CD4-positive, CD25-positive, alpha-beta regulatory T cell (primary cell): ENCODE measurements around the gene COL19A1. TPM values are rescaled to one million over a fixed set of nuclear protein-coding genes. Genes with fewer than 3 reads are reported as not detected.

Experiments
- ATAC-seq, 2 donors: fragments of 150-1000 bp; cut with Tn5 transposase; one replicate each; pipeline ENCODE4 v1.10.0; 2021; ENCODE audit warnings: low read depth in 2 of 2, moderate number of reproducible peaks in 2 of 2, moderate library complexity in 1 of 2
- DNase-seq, 3 donors: peaks; one replicate each; pipeline versions ENCODE4 v3.0.0 to v3.0.0-alpha.2; 2012 to 2022; ENCODE audit warnings: mixed read lengths in 1 of 3
- H3K27ac ChIP-seq: one replicate; pipeline ENCODE4 v1.7.0; 2013; ENCODE audit warnings: mild to moderate bottlenecking, low read length; ENCODE audit not compliant: insufficient read depth, poor library complexity, severe bottlenecking
- H3K27me3 ChIP-seq: one replicate; pipeline ENCODE4 v1.7.0; 2013; ENCODE audit warnings: low read length; ENCODE audit not compliant: control insufficient read depth, insufficient read depth
- H3K36me3 ChIP-seq: one replicate; pipeline ENCODE4 v1.7.0; 2013; ENCODE audit warnings: mild to moderate bottlenecking, low read length, moderate library complexity; ENCODE audit not compliant: control insufficient read depth, insufficient read depth
- H3K4me1 ChIP-seq: 2 replicates; pipeline ENCODE4 v1.7.0; 2013; ENCODE audit warnings: mild to moderate bottlenecking, low read length; ENCODE audit not compliant: insufficient read depth, control insufficient read depth, poor library complexity, severe bottlenecking
- H3K4me3 ChIP-seq: one replicate; pipeline ENCODE4 v1.7.0; 2013; ENCODE audit warnings: low read depth, mild to moderate bottlenecking, low read length, moderate library complexity
- H3K9me3 ChIP-seq, 2 experiments: 1 replicate in 1 of 2; 2 replicates in 1 of 2; pipeline ENCODE4 v1.7.0; 2013; ENCODE audit warnings: low read length in 2 of 2, mild to moderate bottlenecking in 1 of 2, moderate library complexity in 1 of 2; ENCODE audit not compliant: control insufficient read depth in 2 of 2
- H3K27ac Mint-ChIP-seq, 3 donors: one replicate each; pipeline ENCODE4 v1.8.0; 2020 to 2022; ENCODE audit warnings: mild to moderate bottlenecking in 3 of 3, mixed read lengths in 3 of 3, moderate library complexity in 2 of 3
- H3K27me3 Mint-ChIP-seq: one replicate; pipeline ENCODE4 v1.8.0; 2022; ENCODE audit warnings: mild to moderate bottlenecking, mixed read lengths
- H3K36me3 Mint-ChIP-seq: one replicate; pipeline ENCODE4 v1.8.0; 2020; ENCODE audit warnings: mixed read lengths
- H3K4me1 Mint-ChIP-seq, 4 donors: one replicate each; pipeline ENCODE4 v1.8.0; 2020 to 2022; ENCODE audit warnings: mixed read lengths in 4 of 4, mild to moderate bottlenecking in 1 of 4
- H3K4me3 Mint-ChIP-seq, 4 donors: one replicate each; pipeline ENCODE4 v1.8.0; 2020 to 2022; ENCODE audit warnings: mild to moderate bottlenecking in 4 of 4, mixed read lengths in 4 of 4, moderate library complexity in 3 of 4
- H3K9me3 Mint-ChIP-seq, 7 donors: one replicate each; pipeline ENCODE4 v1.8.0; 2020 to 2022; ENCODE audit warnings: mixed read lengths in 7 of 7, mild to moderate bottlenecking in 3 of 7, moderate library complexity in 2 of 7
- polyA plus RNA-seq, 4 donors: library from polyadenylated mRNA; unstranded; fragments of 300-500 nt; fragmentation: Illumina TruSeq; gene quantifications; one replicate each; pipeline ENCODE4 v1.2.3, GENCODE V29; 2021
- total RNA-seq: library from RNA; stranded (reverse); gene quantifications from one replicate; pipeline ENCODE4 v1.2.3, GENCODE V29; 2022

COL19A1 gene
- total and polyA plus RNA-seq, 5 donors from 2014 or later, result 0.17 TPM; not detected in 4

DNA sequence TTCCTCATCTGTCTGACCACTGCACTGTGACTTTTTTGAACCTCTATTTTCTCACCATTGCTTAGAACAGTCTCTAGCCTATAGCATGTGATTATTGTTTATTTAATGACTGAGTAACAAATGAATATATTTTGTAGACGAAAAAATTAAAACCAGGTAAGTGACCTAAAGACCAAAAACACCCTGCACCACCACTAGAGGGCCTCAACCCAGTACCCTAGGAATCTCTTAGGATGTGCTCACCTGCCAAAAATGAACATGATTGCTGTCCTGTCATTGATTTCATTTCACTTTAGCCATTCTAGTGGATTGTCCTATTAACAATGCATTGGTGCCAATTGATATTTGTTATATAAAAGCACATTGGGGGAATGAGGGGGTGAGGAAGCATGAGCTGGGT, 237.4 kb downstream of the COL19A1 start:
- Mint-ChIP-seq H3K36me3 (no peaks in the 10 kb centered on the region), H3K27me3 (no peaks in the 10 kb centered on the region), H3K4me1 (no peaks in the 10 kb centered on the region), H3K27ac (no peak overlapping the region), H3K9me3 (peaks cover 0 to 3% (median 0%) of the 10 kb centered on the region in 7 donors), H3K4me3 (no peak overlapping the region)
- no peaks in the 10 kb centered on the region for H3K4me1 ChIP-seq
- no peak overlapping the region for H3K27ac ChIP-seq
- H3K36me3 ChIP-seq, result no peaks in the 10 kb centered on the region
- H3K4me3 ChIP-seq, result no peak overlapping the region
- H3K9me3 ChIP-seq, result no peaks in the 10 kb centered on the region
- H3K27me3 ChIP-seq, result no peaks in the 10 kb centered on the region
- ATAC-seq, result no peak
- DNase-seq, result peak in 1 of 3 donors; percentile 3

DNA sequence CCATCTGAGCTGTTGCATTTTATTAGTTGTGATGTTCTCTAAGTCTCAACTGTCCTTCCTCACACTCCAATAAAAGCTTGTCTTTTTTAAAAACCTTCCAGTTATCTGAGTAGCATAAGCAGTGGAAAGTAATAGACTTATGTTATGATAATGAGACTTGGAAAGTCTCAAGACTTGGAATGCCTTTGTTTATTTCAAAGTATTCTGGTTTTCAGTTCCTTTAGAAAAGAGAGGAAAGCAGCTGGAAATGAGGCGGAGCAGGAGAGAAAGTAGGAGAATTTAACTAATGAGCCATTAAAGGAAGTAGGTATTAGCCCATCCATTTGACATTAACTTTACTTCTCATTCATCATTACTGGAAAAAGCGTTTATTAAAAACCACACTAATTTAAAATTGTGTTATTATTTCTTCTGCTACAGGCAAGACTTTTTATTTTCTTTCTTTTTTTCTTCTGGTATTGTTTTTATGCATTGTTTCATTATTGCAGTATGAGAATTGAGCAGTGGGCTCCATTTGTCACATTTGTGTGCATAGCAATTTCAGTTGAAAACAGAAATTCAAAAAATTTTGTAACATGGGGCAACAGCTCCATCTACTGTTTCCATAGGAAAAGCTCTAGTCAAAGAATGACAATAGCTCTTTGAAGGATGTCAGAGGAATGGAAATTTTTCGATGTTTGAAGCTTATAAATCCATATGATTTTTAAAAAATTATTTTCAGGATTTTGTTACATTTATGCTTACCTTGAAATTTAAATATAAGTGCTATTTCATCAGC, 241.7 kb downstream of the COL19A1 start:
- Mint-ChIP-seq H3K4me1 (no peaks in the 10 kb centered on the region), H3K4me3 (no peak overlapping the region), H3K27ac (no peak overlapping the region), H3K9me3 (peaks cover 0 to 3% (median 0%) of the 10 kb centered on the region in 7 donors), H3K27me3 (no peaks in the 10 kb centered on the region), H3K36me3 (no peaks in the 10 kb centered on the region)
- Histone ChIP-seq H3K27me3 (no peaks in the 10 kb centered on the region), H3K36me3 (no peaks in the 10 kb centered on the region), H3K9me3 (no peaks in the 10 kb centered on the region), H3K4me3 (no peak overlapping the region), H3K27ac (no peak overlapping the region), H3K4me1 (no peaks in the 10 kb centered on the region)
- ATAC-seq (no peak), DNase-seq (peak in 2 of 3 donors; percentile 27 to 50)

GRCh38 chr6:70110126-70111022, 244.0 kb downstream of the COL19A1 start:
- Histone ChIP-seq H3K4me3 (no peak overlapping the region), H3K36me3 (no peaks in the 10 kb centered on the region), H3K4me1 (no peaks in the 10 kb centered on the region), H3K27me3 (no peaks in the 10 kb centered on the region), H3K27ac (no peak overlapping the region), H3K9me3 (no peaks in the 10 kb centered on the region)
- DNase-seq (no peak), ATAC-seq (no peak)
- Mint-ChIP-seq H3K27me3 (no peaks in the 10 kb centered on the region), H3K9me3 (no peaks in the 10 kb centered on the region), H3K36me3 (no peaks in the 10 kb centered on the region), H3K4me3 (no peak overlapping the region), H3K27ac (no peak overlapping the region), H3K4me1 (no peaks in the 10 kb centered on the region)

DNA sequence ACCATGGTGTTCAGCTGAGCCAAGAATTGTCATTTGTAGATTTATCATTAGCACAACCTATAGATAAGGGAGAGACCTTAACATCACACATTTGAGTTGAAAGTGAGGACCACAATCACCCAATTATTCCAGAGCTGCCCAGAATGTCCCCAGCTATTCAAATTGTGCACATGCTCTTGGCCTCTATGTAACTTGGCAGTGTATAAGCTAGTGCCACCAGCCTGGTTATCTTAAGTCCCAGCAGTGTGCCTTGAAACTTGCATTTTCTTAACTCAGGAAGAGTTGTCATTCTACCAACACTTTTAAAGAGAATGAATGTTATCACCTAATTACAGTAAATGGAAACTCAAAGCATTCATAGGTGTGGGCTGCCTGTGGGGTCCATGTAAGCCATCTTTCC, 245.4 kb downstream of the COL19A1 start:
- DNase-seq (no peak), ATAC-seq (no peak)
- H3K27me3 ChIP-seq, result no peaks in the 10 kb centered on the region
- H3K36me3 Mint-ChIP-seq, result no peaks in the 10 kb centered on the region
- H3K4me1 ChIP-seq, result no peaks in the 10 kb centered on the region
- no peaks in the 10 kb centered on the region for H3K36me3 ChIP-seq
- no peaks in the 10 kb centered on the region for H3K9me3 Mint-ChIP-seq
- H3K27me3 Mint-ChIP-seq, result no peaks in the 10 kb centered on the region
- H3K4me3 Mint-ChIP-seq, result no peak overlapping the region
- no peak overlapping the region for H3K4me3 ChIP-seq
- H3K9me3 ChIP-seq, result no peaks in the 10 kb centered on the region
- no peak overlapping the region for H3K27ac Mint-ChIP-seq
- H3K4me1 Mint-ChIP-seq, result no peaks in the 10 kb centered on the region
- no peak overlapping the region for H3K27ac ChIP-seq

GRCh38 chr6:70112716-70113115, 246.4 kb downstream of the COL19A1 start:
- H3K4me3 ChIP-seq, result no peak overlapping the region
- no peaks in the 10 kb centered on the region for H3K36me3 Mint-ChIP-seq
- DNase-seq (no peak), ATAC-seq (no peak)
- no peak overlapping the region for H3K27ac ChIP-seq
- no peaks in the 10 kb centered on the region for H3K36me3 ChIP-seq
- no peaks in the 10 kb centered on the region for H3K9me3 ChIP-seq
- H3K4me1 ChIP-seq, result no peaks in the 10 kb centered on the region
- H3K4me1 Mint-ChIP-seq, result no peaks in the 10 kb centered on the region
- no peaks in the 10 kb centered on the region for H3K27me3 ChIP-seq
- H3K27ac Mint-ChIP-seq, result no peak overlapping the region
- no peaks in the 10 kb centered on the region for H3K27me3 Mint-ChIP-seq
- no peaks in the 10 kb centered on the region for H3K9me3 Mint-ChIP-seq
- no peak overlapping the region for H3K4me3 Mint-ChIP-seq

GRCh38 chr6:70113171-70113570, 246.8 kb downstream of the COL19A1 start:
- H3K36me3 Mint-ChIP-seq, result no peaks in the 10 kb centered on the region
- no peak overlapping the region for H3K27ac Mint-ChIP-seq
- DNase-seq (no peak), ATAC-seq (no peak)
- Histone ChIP-seq H3K9me3 (no peaks in the 10 kb centered on the region), H3K27me3 (no peaks in the 10 kb centered on the region), H3K4me3 (no peak overlapping the region), H3K4me1 (no peaks in the 10 kb centered on the region), H3K36me3 (no peaks in the 10 kb centered on the region), H3K27ac (no peak overlapping the region)
- H3K4me3 Mint-ChIP-seq, result no peak overlapping the region
- H3K4me1 Mint-ChIP-seq, result no peaks in the 10 kb centered on the region
- H3K9me3 Mint-ChIP-seq, result no peaks in the 10 kb centered on the region
- H3K27me3 Mint-ChIP-seq, result no peaks in the 10 kb centered on the region

DNA sequence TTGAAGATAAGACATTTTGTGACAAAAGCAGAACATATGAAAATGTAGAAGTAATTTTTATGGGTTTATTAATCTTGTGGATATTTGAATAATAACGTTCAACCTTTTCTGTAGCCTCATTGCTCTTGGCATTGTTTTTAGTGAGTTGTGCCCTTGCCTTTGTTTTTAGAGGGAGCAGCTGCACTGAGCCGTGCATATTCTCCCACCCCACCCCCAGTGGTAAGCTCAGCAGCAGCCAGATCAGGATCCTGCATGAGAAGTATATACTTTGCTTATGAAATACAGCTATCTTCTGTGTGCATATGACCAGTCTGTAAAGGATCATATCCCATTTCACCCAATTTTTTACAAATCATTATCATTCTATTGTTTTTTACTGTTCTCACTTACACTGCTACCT, 252.3 kb downstream of the COL19A1 start:
- Histone ChIP-seq H3K9me3 (no peaks in the 10 kb centered on the region), H3K27ac (no peak overlapping the region), H3K4me3 (no peak overlapping the region), H3K36me3 (no peaks in the 10 kb centered on the region), H3K27me3 (no peaks in the 10 kb centered on the region), H3K4me1 (no peaks in the 10 kb centered on the region)
- ATAC-seq, result no peak
- no peaks in the 10 kb centered on the region for H3K27me3 Mint-ChIP-seq
- peaks cover 0 to 2% (median 0%) of the 10 kb centered on the region in 7 donors for H3K9me3 Mint-ChIP-seq
- no peak for DNase-seq
- H3K36me3 Mint-ChIP-seq, result no peaks in the 10 kb centered on the region
- no peaks in the 10 kb centered on the region for H3K4me1 Mint-ChIP-seq
- no peak overlapping the region for H3K4me3 Mint-ChIP-seq
- no peak overlapping the region for H3K27ac Mint-ChIP-seq
